Epithelial cell of prostate (primary cell): ENCODE measurements around the gene PKNOX2.

Experiments used
- DNase-seq: peaks from one replicate; pipeline ENCODE4 v3.0.0-alpha.2; 2011; ENCODE audit warnings: low read depth, low spot score
- H3K27ac ChIP-seq: fragments of 450-650 bp; 2 replicates; pipeline ENCODE4 v1.5.1; 2017; ENCODE audit warnings: mild to moderate bottlenecking

Gene PKNOX2

DNA sequence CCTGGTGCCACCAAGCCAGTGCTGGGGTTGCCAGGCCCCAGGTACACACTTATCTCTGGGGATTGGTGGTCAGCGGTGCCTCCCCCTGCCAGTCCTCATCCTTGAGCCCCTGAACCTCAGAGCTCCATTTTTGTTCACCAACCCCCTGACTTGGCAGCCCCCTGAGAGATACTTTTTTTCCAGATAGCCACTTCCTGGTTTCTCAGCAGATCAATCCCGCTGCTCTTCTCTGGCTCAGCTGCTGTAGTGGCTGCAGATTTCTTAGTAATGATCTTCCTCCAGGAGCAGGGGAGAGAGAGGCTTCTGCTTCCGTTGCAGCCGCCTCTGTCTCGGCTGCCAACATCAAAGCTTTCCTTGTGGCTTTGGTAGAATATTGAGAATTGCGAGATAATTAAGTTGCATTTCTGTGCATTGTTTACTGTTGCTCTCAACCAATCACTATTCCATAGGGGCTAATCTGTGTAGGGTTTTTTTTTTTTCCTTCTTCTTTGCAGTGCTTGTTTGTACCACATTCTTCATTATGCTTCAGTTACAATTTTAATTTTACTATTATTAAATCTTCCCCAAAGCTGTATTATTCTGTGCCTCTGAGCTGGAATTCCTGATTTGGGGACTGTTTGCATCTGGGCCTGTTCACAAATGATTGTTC lies 92.1 kb downstream of the PKNOX2 start:
- H3K27ac ChIP-seq = no peak overlapping the region
- DNase-seq = no peak

DNA sequence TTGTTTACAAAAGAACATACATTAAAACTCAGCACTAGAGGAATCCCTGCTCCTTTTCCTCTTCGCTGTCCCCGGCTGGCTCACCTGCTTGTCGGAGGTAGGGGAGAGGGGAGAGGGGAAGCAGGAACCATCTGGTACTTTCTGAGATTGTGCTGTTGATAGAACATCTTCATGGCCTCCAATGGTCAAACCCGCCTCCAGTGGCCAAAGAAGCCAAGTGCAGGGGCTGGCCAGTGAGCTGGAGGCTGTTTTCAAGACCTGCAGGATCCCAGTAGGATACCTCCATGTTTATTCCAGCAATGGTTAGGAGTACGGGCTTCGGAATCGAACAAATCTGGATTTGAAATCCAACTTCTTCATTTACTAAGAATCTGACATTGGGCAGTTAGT lies 92.6 kb downstream of the PKNOX2 start:
- DNase-seq = no peak
- H3K27ac ChIP-seq = no peak overlapping the region

DNA sequence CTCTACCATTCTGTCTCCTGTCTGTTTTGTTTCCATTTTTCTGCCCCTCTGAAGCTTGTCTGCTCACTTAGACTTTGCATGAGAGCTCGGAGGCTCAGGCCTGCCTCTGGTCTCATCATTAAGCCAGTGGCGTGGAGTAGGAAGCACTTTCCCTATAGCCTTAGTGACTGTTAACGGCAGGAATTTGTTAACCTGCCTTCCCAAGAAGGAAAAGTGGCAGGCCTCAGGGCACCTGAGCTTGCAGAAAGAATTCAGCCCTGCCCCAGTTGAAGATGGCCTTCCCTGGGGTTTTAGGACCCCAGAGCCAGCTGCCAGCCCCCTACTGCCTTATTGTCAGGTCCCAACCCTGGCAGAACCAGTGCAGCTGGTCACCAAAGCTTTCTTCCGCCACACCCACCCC lies 93.2 kb downstream of the PKNOX2 start:
- H3K27ac ChIP-seq = no peak overlapping the region
- no peak for DNase-seq

DNA sequence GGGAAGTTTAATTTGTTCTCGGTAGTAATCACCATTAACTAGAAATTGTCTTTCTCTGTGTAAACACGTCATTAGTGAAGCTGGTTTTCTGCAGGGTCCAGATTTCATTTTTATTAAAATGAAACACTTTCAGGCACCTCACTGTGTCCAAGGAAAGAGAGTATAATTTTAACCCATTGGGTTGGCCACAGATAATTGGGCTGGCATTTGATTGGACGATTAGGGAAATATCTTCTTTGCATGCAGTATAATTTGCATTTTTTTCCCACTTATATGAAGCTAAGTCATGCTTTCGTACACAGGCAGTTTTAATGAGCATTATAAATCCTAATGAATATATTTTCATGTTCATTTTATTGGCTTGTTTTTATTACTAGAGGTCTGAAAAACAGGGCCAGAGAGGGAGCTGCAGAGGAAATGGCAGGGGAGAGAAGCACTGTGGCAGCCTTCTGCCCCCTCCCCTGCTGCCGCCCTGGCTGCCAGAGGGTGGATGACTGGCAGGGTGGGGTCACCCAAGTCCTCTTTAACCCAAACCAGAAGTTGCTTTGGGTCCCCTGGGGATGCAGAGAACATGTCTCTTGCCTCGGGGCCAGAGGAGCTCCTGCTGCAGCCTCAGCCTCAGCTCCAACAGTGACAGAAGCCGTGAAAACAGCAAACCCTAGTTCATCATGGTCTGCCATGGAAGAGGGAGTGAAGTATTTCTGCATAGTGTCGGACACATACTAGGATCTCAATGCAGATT lies 93.9 kb downstream of the PKNOX2 start:
- no peak overlapping the region for H3K27ac ChIP-seq
- no peak for DNase-seq

DNA sequence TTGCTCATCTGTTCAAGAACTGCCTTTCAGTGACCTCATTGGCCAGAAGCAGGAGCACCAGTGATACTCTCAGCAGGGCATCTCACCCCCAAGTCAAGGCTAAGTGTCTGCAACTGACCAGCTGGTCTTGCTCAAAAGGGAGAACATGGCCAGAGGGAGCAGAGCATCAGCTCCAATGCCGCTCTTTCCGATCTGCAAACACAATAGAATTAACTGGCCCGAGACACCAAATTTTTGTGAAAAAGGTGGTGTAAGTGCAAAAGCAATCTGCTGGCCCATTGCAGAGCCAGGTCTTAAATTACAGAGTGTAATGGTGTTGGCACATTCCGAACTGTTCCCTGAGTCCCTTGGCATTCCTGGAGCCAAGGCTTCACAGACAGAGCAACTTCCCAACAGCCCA lies 97.0 kb downstream of the PKNOX2 start:
- H3K27ac ChIP-seq = no peak overlapping the region

DNA sequence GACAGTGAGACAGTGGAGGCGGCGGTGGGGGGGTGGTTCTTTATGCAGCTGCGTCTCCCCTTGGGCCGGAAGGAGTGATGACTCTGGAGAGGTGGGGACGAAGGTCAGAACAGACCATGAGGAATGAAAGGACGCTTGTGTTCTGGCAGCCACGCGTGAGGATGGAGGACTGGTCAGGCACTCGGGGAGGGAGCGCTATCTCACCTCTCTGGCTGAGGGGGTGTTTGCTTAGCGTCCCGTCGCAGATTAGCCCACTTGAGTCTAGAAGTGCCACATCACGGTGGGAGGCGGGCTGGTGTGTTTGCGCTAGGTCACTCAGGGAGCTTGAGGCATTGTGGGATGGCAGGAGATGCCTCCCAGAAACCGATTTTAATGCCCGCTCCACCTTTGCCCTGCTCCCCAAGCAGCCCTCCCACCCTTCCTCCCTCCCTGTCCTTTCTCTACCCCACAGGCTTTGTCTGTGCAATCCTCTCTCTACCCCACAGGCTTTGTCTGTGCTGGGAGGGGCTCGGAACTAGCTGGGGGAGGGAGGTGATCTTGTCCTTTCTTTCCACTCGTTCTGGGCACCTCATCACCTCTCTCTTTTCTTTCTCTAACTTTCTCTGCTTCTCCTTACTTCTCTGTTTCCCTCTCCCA lies 97.8 kb downstream of the PKNOX2 start:
- no peak overlapping the region for H3K27ac ChIP-seq
- DNase-seq = no peak

More for the DNA sequence above, 97.0 kb downstream of the PKNOX2 start:
- DNase-seq = no peak

DNA sequence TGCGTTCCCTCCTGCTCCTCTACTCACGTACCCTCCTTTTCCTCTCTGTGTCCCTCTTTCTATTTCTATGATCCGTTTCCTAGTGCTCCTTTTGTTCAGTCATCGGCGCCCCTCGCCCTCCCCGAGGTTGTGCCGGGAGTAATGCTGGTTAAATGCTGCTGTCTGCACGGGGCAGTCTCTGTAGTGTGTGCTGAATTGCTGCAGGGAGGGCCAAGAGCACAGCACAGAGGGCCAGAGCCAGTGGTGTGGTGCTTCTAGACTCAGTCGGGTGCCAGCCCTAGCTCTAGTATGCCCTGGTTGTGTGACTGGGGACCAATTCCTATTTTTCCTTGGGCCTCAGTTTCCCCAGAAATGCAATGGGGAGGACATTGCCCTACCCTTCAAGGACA lies 98.3 kb downstream of the PKNOX2 start:
- no peak overlapping the region for H3K27ac ChIP-seq
- DNase-seq = no peak

DNA sequence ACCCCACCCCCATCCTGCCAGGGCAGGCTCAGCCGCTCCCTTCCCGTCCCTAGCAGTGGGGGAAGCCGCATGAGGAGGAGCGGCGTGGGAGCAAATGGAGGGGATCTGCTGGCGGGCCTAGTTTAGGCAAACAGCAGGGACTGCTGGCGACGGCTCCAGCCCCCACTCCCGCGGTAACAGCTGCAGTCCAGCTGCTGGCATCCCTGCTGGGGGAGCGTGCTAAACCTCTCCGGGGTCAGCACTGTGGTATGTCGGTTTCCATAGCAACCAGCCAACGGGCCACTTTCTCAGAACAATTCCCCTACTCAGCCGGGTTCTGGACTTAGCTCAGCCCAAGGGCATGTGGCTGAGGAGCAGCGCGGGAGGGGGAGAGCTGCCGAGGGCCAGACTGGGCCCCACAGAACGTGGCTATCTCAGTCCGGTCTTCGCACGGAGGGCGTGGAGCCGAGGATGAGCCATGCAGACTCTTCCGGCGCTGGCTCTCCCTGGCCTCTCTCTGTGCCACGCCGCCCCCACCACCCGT lies 98.8 kb downstream of the PKNOX2 start:
- H3K27ac ChIP-seq = no peak overlapping the region
- DNase-seq = no peak

DNA sequence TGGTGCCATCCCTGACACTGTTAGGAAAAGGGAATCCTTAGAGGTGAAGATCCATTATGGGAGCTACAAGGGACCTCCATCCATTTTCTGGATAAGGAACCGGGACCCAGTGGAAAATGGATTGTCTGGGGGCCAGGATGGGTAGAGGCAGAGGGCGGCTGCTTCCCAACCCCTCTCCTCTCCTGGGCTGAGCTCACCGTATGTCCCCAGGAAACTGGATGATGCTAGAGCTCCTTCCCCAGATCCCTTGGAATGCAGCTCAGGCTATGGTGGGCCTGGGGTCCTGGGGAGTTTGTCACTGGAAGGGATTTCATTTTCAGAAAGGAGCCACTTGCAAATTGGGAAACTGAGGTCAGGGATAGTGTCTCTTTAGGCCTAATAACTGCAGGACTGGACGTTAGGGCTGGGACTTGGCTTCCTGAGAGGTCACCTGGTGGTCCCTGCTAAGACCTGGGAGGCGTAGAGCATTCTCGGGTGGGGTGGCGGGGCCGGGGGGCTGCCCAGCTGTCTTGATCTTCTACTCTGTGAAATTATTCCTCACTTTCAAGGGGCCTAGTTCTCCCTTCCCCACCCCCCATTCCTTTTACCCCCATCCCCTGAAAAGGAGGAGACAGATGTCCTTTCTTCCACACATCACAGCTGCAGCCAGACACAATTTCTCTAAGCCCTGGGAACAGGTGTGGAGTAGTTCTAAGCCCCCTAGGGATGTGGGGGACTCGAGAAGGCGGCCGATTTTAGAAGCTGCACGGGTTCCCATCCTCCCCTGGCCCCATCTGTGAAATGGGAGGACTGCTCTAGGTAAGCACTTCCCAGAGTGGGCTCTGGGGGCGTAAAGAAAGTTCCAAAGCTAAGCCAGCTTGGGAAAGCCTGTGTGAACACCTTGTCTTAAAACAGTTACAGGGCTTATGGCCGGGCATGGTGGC lies 99.8 kb downstream of the PKNOX2 start:
- DNase-seq = no peak

DNA sequence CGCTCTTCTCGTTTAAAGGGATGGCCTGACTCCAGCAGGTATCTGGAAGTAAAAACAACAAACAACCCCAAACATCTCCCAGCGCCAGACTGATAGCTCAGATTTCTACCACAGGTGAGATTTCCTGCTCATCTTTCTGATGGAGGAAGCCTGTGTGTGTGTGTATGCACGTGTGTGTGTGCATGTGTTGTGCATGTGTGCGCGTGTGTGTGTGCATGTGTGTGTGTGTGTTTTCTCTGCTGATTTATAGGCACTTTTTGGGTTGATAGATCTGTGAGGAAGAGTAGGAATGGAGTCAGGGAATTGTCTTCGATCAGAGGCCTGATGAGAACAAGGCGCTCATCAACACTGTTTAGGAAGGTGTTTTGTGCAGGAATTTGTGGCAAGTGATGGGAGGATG lies 103.0 kb downstream of the PKNOX2 start:
- H3K27ac ChIP-seq = no peak overlapping the region
- DNase-seq = no peak

More for the DNA sequence above, 99.8 kb downstream of the PKNOX2 start:
- no peak overlapping the region for H3K27ac ChIP-seq

DNA sequence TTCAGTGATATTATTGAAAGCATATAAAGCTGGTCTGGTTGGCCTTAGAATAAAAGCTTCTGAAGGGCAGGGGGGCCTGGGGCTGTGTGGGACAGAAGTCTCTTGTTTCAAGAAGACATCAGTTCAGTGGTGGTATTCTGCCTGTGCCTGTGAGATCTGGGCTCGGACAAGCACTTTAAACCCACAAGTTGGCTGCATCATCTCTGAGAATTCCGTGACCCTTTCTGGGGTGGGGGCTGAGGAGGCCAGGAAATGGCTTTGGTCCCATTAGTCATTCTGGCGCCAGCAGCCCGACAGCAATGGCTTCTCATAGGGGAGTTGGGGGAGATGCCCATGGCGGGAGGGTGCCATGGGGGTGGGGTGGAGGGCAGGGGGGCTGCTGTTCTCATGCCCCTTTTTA lies 104.1 kb downstream of the PKNOX2 start:
- DNase-seq = no peak
- H3K27ac ChIP-seq = no peak overlapping the region

DNA sequence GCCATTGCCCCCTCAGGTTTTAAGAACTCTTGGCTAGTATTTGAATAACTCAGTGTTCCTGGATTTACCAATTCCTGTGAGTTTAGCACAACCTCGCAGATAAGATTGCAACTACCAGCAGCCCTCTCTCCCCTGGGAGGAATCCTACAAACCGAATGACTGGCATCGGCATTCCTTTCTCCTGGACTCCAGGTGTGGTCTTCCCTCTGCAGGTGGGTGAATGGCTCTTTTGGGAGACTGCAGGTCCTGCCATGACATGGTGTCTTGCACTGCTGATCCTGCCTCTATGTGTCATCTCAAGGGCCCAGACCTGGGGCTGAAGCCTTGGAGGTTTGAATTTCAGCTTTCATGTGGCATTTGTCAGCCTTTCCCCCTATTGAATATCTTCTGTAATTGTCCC lies 105.6 kb downstream of the PKNOX2 start:
- DNase-seq = no peak
- H3K27ac ChIP-seq = no peak overlapping the region

DNA sequence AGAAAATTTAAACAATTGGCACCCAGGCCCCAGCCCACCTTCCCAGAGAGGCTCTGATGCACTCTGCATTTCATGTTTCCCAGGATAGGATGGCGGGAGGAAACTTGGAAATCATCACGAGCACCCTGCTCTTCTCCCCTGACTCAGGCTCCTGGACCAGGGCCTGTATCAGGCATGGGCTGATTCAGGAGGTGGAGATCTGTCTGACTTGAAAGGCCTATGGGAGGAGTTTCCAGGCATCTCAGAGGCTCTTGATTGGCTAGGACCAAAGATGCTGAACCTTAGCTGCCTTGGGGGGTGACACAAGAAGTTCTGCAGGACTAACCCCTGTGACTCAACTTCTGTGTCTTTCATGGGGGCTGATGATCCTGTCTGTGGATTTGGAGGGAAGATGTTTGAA lies 106.2 kb downstream of the PKNOX2 start:
- no peak for DNase-seq
- no peak overlapping the region for H3K27ac ChIP-seq

DNA sequence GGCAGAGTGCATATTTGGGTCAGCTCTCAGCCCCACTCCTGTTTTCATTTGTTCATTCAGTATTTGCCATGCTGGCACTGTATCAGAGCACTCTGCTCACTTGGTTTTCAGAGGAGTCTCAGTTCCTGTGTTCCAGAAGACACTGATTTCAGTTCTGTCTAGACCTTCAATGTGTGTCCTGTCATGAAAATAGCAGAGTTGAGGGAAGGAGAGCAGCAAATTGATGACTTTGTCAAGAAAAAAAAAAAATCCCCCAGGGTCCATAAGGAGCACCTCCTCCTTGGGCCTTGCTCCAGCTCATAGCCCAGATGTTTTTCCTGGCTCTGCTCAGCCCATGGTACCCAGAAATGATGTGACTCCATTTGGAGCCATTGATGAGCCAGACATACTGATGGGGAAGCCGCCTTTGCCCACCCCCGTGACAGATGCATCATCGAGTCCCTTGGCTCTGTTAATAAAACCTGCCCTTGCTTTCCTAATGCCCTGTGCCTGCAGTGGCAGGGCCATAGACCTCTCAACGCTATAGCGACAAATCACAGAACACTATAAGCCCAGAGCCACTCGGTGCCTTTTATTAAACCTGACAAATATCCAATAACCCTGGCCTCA lies 107.0 kb downstream of the PKNOX2 start:
- H3K27ac ChIP-seq = no peak overlapping the region
- no peak for DNase-seq

DNA sequence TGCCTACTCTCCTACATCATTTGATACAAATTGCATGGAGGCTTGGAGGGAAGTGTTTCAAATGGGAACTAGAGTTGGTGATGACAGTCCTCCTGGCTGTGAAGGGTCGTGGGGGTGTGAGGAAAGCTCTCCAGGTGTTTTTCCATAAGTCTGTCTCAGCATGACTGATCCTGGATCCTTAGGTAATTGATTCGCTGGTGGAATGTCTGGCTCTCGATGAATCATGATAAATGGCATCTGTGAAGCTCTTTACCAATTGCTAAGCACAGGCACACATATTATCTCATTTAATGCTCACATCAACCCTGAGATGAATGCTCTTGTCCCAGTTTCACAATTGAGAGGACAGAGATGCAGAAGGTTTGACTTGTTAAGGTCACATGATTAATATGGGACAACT lies 107.5 kb downstream of the PKNOX2 start:
- DNase-seq = no peak
- no peak overlapping the region for H3K27ac ChIP-seq

DNA sequence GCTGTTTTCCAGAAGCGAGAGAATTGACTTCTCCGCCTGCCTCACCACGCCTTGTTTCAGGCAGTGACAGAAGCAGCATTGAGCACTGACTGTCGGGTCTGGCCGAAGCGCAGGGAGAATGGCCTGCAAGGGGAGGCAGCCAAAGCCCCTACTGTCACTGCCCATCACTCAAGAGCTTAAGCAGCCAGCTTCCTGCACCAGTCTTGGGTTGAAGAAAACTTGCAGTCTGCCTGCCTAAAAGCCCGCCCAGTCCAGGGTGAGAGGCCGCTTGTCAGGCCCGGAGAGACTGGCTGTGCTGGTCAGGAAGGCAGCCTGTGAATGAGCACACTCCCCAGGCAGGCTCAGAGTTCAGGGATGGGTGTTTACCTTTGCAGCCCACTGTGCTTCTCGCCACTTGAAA lies 108.3 kb downstream of the PKNOX2 start:
- H3K27ac ChIP-seq = no peak overlapping the region
- DNase-seq = no peak

DNA sequence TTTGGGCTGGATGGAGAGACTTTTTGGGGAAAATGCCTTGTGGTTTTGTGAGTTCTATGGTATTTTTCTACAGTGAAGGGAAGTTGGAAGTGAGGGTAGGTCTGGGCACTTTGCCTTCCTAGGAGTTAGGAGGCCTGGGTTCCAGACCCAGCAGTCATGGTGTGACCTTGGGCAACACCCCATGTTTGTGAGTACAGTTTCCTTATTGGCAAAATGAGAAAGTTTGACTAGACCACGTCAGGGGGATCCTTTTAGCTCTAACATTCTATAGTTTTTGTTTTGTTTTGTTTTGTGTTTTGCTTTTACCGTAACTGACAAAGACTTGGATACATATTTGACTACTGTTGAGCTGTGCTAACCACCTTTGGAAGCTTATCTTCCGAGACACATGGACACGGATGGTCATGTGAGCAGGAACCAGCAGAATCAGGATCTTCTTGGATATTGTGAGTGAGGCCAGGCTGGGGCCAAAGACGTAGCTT lies 109.0 kb downstream of the PKNOX2 start:
- no peak overlapping the region for H3K27ac ChIP-seq
- DNase-seq = no peak

DNA sequence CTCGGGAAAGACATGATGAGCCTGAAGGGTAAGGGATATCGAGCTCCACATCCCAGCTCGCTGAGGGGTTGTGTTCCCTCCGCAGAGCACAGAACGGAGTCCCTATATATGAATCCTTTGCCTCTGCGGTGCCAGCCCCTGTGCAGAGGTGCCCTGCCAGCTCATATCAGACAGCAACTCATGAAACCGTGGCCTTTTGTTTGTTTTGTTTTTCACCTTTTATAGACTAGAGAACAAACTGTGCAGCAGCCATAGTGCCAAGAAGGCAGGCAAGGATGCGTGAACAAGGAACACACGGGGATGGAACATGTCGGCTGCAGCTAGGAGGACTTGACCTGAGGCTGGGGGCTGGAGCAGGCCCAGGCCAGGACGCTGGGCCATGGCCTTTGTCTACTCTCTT lies 109.8 kb downstream of the PKNOX2 start:
- no peak overlapping the region for H3K27ac ChIP-seq
- DNase-seq = no peak

DNA sequence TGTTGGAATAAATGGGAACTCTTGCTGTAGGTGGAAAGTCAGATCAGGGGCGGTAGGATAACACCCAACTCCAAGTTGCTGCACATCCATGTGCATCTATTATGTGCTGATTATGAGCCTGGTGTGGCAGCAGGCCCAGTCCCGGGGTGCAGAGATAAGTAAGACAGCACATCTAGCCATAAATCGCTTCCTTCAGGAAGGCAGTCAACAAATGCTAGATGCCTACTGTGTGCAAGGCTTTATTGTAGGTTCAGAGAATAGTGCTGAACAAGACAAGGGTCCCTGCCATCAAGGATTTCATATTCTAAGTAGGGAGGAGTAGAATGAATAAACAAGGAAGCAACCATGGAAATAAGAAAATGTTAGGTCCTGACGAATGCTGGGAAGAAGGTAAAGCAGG lies 110.2 kb downstream of the PKNOX2 start:
- DNase-seq = no peak
- H3K27ac ChIP-seq = no peak overlapping the region
